HepG2 (cell line): ENCODE results near the gene PTTG1. TPM values are rescaled to one million over a fixed set of nuclear protein-coding genes. Genes with fewer than 3 reads are reported as not detected.
A peak's percentile ranks its signal among the peaks of the same experiment; 100 is the strongest.

Source experiments
- BCL3 ChIP-seq: sonication (generic); formaldehyde crosslinking; IDR thresholded peaks from 2 replicates; pipeline ENCODE4 v1.5.1; 2020; ENCODE audit warnings: mild to moderate bottlenecking, missing genetic modification reagents, moderate library complexity
- DMTF1 ChIP-seq: sonication (generic); formaldehyde crosslinking; IDR thresholded peaks from 2 replicates; pipeline ENCODE4 v1.4.0; 2020; ENCODE audit warnings: mild to moderate bottlenecking, missing genetic modification reagents
- DNMT3B ChIP-seq: conservative IDR thresholded peaks from 2 replicates; pipeline ENCODE4 v1.6.1; 2016; ENCODE audit warnings: missing biosample characterization, control low read depth
- HNF4A ChIP-seq: sonication (generic); formaldehyde crosslinking; IDR thresholded peaks from 2 replicates; pipeline ENCODE4 v1.4.0; 2020; ENCODE audit warnings: missing genetic modification reagents
- MEIS1 ChIP-seq: sonication (generic); formaldehyde crosslinking; IDR thresholded peaks from 2 replicates; pipeline ENCODE4 v1.9.0; 2021; ENCODE audit warnings: mild to moderate bottlenecking, missing genetic modification reagents, moderate library complexity, borderline replicate concordance
- RAD21 ChIP-seq: fragments of 450-650 bp; formaldehyde crosslinking; IDR thresholded peaks from 2 replicates; pipeline ENCODE4 v1.5.0; 2020; ENCODE audit warnings: mild to moderate bottlenecking
- SOX5 ChIP-seq: IDR thresholded peaks from 2 replicates; pipeline ENCODE4 v1.6.1; 2016; ENCODE audit warnings: borderline replicate concordance
- SOX6 ChIP-seq, 2 experiments: fragments of 450-650 bp in 1 of 2; sonication (generic) in 1 of 2; formaldehyde crosslinking in 1 of 2; IDR thresholded peaks; 2 replicates each; pipeline versions ENCODE4 v1.4.0 to v1.6.1; 2017 to 2020; ENCODE audit warnings: antibody characterized with exemption in 1 of 2, mild to moderate bottlenecking in 1 of 2, missing genetic modification reagents in 1 of 2
- THAP9 ChIP-seq: sonication (generic); formaldehyde crosslinking; IDR thresholded peaks from 2 replicates; pipeline ENCODE4; 2020; ENCODE audit warnings: missing genetic modification reagents, mild to moderate bottlenecking, borderline replicate concordance
- ZNF142 ChIP-seq: sonication (generic); formaldehyde crosslinking; IDR thresholded peaks from 2 replicates; pipeline ENCODE4 v1.4.0; 2020; ENCODE audit warnings: missing genetic modification reagents
- ZNF333 ChIP-seq: sonication (generic); formaldehyde crosslinking; IDR thresholded peaks from 2 replicates; pipeline ENCODE4 v1.4.0; 2020; ENCODE audit warnings: mild to moderate bottlenecking, missing genetic modification reagents, borderline replicate concordance
- ZNF503 ChIP-seq: sonication (generic); formaldehyde crosslinking; IDR thresholded peaks from 2 replicates; pipeline ENCODE4 v1.4.0; 2020; ENCODE audit warnings: missing genetic modification reagents
- polyA plus RNA-seq, 8 experiments: library from polyadenylated mRNA; depleted of rRNA in 3 of 8; stranded (reverse) in 7 of 8; unstranded in 1 of 8; fragments of >200 nt; fragmentation: Illumina TruSeq in 4 of 8; extraction: Trizol in 4 of 8; gene quantifications; 2 replicates each; pipeline versions ENCODE4 v1.2.1 to v1.2.3, GENCODE V29; 2011 to 2016; ENCODE audit warnings: low read depth in 4 of 8, missing spikeins in 1 of 8, mixed read lengths in 1 of 8; ENCODE audit not compliant: insufficient read depth in 1 of 8
- total RNA-seq, 5 experiments: library from RNA; depleted of rRNA; stranded (reverse); fragments of >200 nt; fragmentation: Illumina TruSeq; extraction: Trizol; gene quantifications; 2 replicates each; pipeline ENCODE4 v1.2.3, GENCODE V29; 2016; ENCODE audit warnings: low read depth in 1 of 5

PTTG1 gene
- total and polyA plus RNA-seq, 2 of the 13 experiments (the other 11 are each of a cell fraction or from before 2014, with no cell fraction given) = 102 to 161 TPM

- TF ChIP-seq ZNF503 (CRISPR knock-in tag) (no peak), DMTF1 (CRISPR knock-in tag) (no peak; the same call in 1 of the 2 replicates), ZNF142 (CRISPR knock-in tag) (no peak), THAP9 (CRISPR knock-in tag) (0 out of 2 replicates have a peak, but pooled peaks have one; percentile 10), ZNF333 (CRISPR knock-in tag) (0 out of 2 replicates have a peak, but pooled peaks have one; percentile 45), SOX6 (IDR thresholded peaks at IDR 0.05) (no peak), SOX6 (CRISPR knock-in tag; IDR thresholded peaks at IDR 0.05) (peak; percentile 23; the same call in 1 of the 2 replicates), HNF4A (CRISPR knock-in tag) (0 out of 2 replicates have a peak, but pooled peaks have one; percentile 2), BCL3 (no peak), RAD21 (CRISPR knock-in tag) (peak; percentile 69), MEIS1 (CRISPR knock-in tag) (no peak), SOX5 (CRISPR knock-in tag) (0 out of 2 replicates have a peak, but pooled peaks have one; percentile 7), DNMT3B (0 out of 2 replicates have a peak, but pooled peaks have one; percentile 33)
Observed at GRCh38 chr5:160438316-160439204, 16.9 kb downstream of the PTTG1 start (continued).
